NOMO-1 treated with DMSO at 0.1 percent for 48 hours (cell line): ENCODE data around the gene PPP1R13L.
A peak's percentile ranks its signal among the peaks of the same experiment; 100 is the strongest.
"Not testable (repeated sequence)": the region's sequence is repeated elsewhere in the genome, so short reads cannot be mapped to it uniquely, and the experiment has no call there.

Experiments
- DNase-seq: peaks from one replicate; lab custom pipeline; 2025; ENCODE audit not compliant: unreplicated experiment; lab: John Stamatoyannopoulos, UW

The PPP1R13L gene

GRCh38 chr19:45404557-45405434 is at the start of gene PPP1R13L:
Gene PPP1R13L, minus strand, starts transcription at chr19:45405069. Its CDS starts 6,751 bp downstream, at chr19:45398318.
- DNase-seq = peak; percentile 42

GRCh38 chr19:45451850-45452387 is 47.0 kb upstream of the PPP1R13L start:
- no peak for DNase-seq

GRCh38 chr19:45451131-45451849 is 46.4 kb upstream of the PPP1R13L start:
- DNase-seq = no peak

- no peak for DNase-seq
Observed at GRCh38 chr19:45450012-45450333, 45.1 kb upstream of the PPP1R13L start.

- DNase-seq = no peak
Observed at GRCh38 chr19:45448887-45449299, 44.0 kb upstream of the PPP1R13L start.

- DNase-seq = no peak
Observed at GRCh38 chr19:45448425-45448756, 43.5 kb upstream of the PPP1R13L start.

GRCh38 chr19:45446944-45447343 is 42.1 kb upstream of the PPP1R13L start:
- DNase-seq = no peak

- DNase-seq = peak; percentile 33
Observed at GRCh38 chr19:45446295-45446694, 41.4 kb upstream of the PPP1R13L start.

GRCh38 chr19:45445139-45445538 is 40.3 kb upstream of the PPP1R13L start:
- DNase-seq = no peak

- peak; percentile 61 for DNase-seq
Observed at GRCh38 chr19:45444318-45445041, 39.6 kb upstream of the PPP1R13L start.

GRCh38 chr19:45443462-45444317 is 38.8 kb upstream of the PPP1R13L start:
- peak; percentile 29 for DNase-seq

GRCh38 chr19:45442778-45443461 is 38.1 kb upstream of the PPP1R13L start:
- peak; percentile 91 for DNase-seq

- DNase-seq = no peak
Observed at GRCh38 chr19:45442408-45442777, 37.5 kb upstream of the PPP1R13L start.

GRCh38 chr19:45440873-45441654 is 36.2 kb upstream of the PPP1R13L start:
- DNase-seq = no peak

GRCh38 chr19:45440259-45440638 is 35.4 kb upstream of the PPP1R13L start:
- DNase-seq = no peak

- DNase-seq = peak; percentile 64
Observed at GRCh38 chr19:45439569-45440258, 34.8 kb upstream of the PPP1R13L start.

GRCh38 chr19:45439190-45439568 is 34.3 kb upstream of the PPP1R13L start:
- DNase-seq = no peak

GRCh38 chr19:45437328-45437727 is 32.5 kb upstream of the PPP1R13L start:
- no peak for DNase-seq

GRCh38 chr19:45432543-45432942 is 27.7 kb upstream of the PPP1R13L start:
- DNase-seq = not testable (repeated sequence)
